Head of caudate nucleus (tissue), 42 donors: Measurements from ENCODE around the gene SLC35A4.
A peak's percentile ranks its signal among the peaks of the same experiment; 100 is the strongest.

Experiments
- DNase-seq, 42 donors: peaks; one replicate each; pipeline versions ENCODE4 v3.0.0 to v3.0.0-alpha.2; 2020 to 2021; ENCODE audit warnings: mixed read lengths in 7 of 42
- intact Hi-C: fragments of 100-400 bp; cut with DNase I; formaldehyde crosslinking; loops from one replicate; pipeline ENCODE4 v1.15.0; 2022

Gene SLC35A4

GRCh38 chr5:140556438-140556837 lies 8.2 kb upstream of the SLC35A4 start:
- intact Hi-C loops = no loop called here
- DNase-seq = peak in 1 of 42 donors; percentile 7

- intact Hi-C loops = no loop called here
Observed at GRCh38 chr5:140557136-140557805, 7.4 kb upstream of the SLC35A4 start, which contains the start of gene SRA1. Gene SRA1, minus strand, starts transcription at chr5:140557473. Its CDS starts 21 bp downstream, at chr5:140557452.

GRCh38 chr5:140557965-140558364 lies 6.7 kb upstream of the SLC35A4 start:
- peak in 1 of 42 donors; percentile 19 for DNase-seq

More at GRCh38 chr5:140557136-140557805, 7.4 kb upstream of the SLC35A4 start, which contains the start of gene SRA1:
- DNase-seq = peak; percentile 88 to 98 (median 96)

GRCh38 chr5:140558542-140558941 lies 6.1 kb upstream of the SLC35A4 start:
- DNase-seq = peak in 1 of 42 donors; percentile 22
- intact Hi-C loops = no loop called here

More at GRCh38 chr5:140557965-140558364, 6.7 kb upstream of the SLC35A4 start:
- intact Hi-C loops = no loop called here

GRCh38 chr5:140560227-140560626 lies 4.4 kb upstream of the SLC35A4 start:
- intact Hi-C loops = loop anchor here (5.0 to 10.0 kb wide), 2 partner anchors 87 to 135 kb away; partner anchors contain the start of genes HARS1, HARS2, IK and NDUFA2
- peak in 1 of 42 donors; percentile 26 for DNase-seq

GRCh38 chr5:140561753-140562523 lies 2.7 kb upstream of the SLC35A4 start:
- DNase-seq = peak in 1 of 42 donors; percentile 20
- intact Hi-C loops = loop anchor here (5.0 to 10.0 kb wide), 2 partner anchors 85 to 133 kb away; partner anchors contain the start of genes HARS1, HARS2, IK and NDUFA2

- intact Hi-C loops = loop anchor here (5.0 to 10.0 kb wide), 2 partner anchors 84 to 131 kb away; partner anchors contain the start of genes HARS1, HARS2, IK and NDUFA2
- DNase-seq = peak in 4 of 42 donors; percentile 33 to 55 (median 40)
Observed at GRCh38 chr5:140563596-140563995, 1.0 kb upstream of the SLC35A4 start.

GRCh38 chr5:140565024-140565779 lies 574 bp downstream of the SLC35A4 start:
- DNase-seq = no peak
- intact Hi-C loops = loop anchor here (5.0 to 10.0 kb wide), 2 partner anchors 72 to 130 kb away; partner anchors contain the start of genes HARS1, HARS2 and TMCO6

- no peak for DNase-seq
- intact Hi-C loops = loop anchor here (5.0 to 10.0 kb wide), 2 partner anchors 72 to 129 kb away; partner anchors contain the start of genes HARS1, HARS2 and TMCO6
Observed at GRCh38 chr5:140565780-140566095, 1.1 kb downstream of the SLC35A4 start.

GRCh38 chr5:140566665-140567064 lies 2.0 kb downstream of the SLC35A4 start:
- intact Hi-C loops = loop anchor here (5.0 to 10.0 kb wide), 2 partner anchors 71 to 128 kb away; partner anchors contain the start of genes HARS1, HARS2 and TMCO6
- DNase-seq = no peak

GRCh38 chr5:140567136-140567818 lies 2.6 kb downstream of the SLC35A4 start:
- DNase-seq = no peak
- intact Hi-C loops = loop anchor here (5.0 to 10.0 kb wide), 2 partner anchors 70 to 128 kb away; partner anchors contain the start of genes HARS1, HARS2 and TMCO6

- peak in 1 of 42 donors; percentile 34 for DNase-seq
- intact Hi-C loops = loop anchor here (5.0 to 10.0 kb wide), 2 partner anchors 69 to 127 kb away; partner anchors contain the start of genes HARS1, HARS2 and TMCO6
Observed at GRCh38 chr5:140567871-140568270, 3.2 kb downstream of the SLC35A4 start.

GRCh38 chr5:140568443-140569063 lies 3.9 kb downstream of the SLC35A4 start:
- peak in 1 of 42 donors; percentile 39 for DNase-seq

GRCh38 chr5:140569197-140569596 lies 4.6 kb downstream of the SLC35A4 start:
- DNase-seq = peak in 1 of 42 donors; percentile 10
- intact Hi-C loops = loop anchor here (5.0 to 10.0 kb wide), 2 partner anchors 68 to 126 kb away; partner anchors contain the start of genes HARS1, HARS2 and TMCO6

More at GRCh38 chr5:140568443-140569063, 3.9 kb downstream of the SLC35A4 start:
- intact Hi-C loops = loop anchor here (5.0 to 10.0 kb wide), 2 partner anchors 69 to 126 kb away; partner anchors contain the start of genes HARS1, HARS2 and TMCO6

- intact Hi-C loops = no loop called here
- DNase-seq = peak in 1 of 42 donors; percentile 40
Observed at GRCh38 chr5:140570058-140570457, 5.4 kb downstream of the SLC35A4 start.

- peak in 1 of 42 donors; percentile 4 for DNase-seq
- intact Hi-C loops = no loop called here
Observed at GRCh38 chr5:140570488-140570887, 5.9 kb downstream of the SLC35A4 start.

GRCh38 chr5:140571105-140571504 lies 6.5 kb downstream of the SLC35A4 start:
- intact Hi-C loops = no loop called here

More at GRCh38 chr5:140571105-140571504, 6.5 kb downstream of the SLC35A4 start:
- peak in 1 of 42 donors; percentile 12 for DNase-seq
